ENCODE results near the gene CDK15.
"Not testable (repeated sequence)": the region's sequence is repeated elsewhere in the genome, so short reads cannot be mapped to it uniquely, and the experiment has no call there.

The CDK15 gene

DNA sequence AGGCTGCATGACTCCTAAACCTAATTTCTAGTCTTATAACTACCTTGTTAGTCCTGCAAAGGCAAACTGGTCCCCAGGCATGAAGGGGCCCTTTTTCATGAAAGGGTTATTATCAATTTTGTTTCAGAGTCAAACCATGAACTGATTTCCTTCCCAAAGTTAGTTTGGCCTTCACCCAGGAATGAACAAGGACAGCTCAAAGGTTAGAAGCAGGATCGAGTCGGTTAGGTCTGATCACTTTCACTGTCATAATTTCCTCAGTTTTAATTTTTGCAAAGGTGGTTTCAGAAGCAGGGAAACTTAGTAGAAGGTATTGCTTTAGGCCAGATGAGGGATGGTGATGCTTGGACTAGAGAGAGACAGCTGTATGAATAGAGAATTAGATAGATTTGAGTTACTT is 16.9 kb upstream of the CDK15 start:
- FAIRE-seq, result no peak

DNA sequence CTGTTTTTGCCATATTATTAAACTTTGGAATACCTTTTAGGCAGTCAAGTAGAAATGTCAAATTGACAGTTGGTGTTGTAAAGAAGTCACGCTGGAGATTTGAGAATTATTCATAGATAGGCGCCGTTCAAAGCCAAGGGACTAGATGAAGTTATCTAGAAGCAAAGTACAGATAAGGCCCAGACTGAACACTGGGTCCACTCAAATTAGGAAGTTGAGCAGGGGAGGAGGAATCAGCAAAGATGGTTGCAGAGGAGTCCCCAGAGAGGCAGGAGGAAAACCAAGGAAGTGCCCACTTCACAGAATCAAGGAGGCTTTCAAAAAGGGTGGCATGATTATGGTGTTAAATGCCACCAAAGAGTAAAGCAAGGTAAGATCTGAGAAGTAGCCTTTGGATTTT is 16.0 kb upstream of the CDK15 start:
- DNase-seq (ENCODE audit: low spot score), result no peak
- FAIRE-seq, result no peak

More for the DNA sequence above, 16.9 kb upstream of the CDK15 start:
- DNase-seq (ENCODE audit: low spot score), result no peak

DNA sequence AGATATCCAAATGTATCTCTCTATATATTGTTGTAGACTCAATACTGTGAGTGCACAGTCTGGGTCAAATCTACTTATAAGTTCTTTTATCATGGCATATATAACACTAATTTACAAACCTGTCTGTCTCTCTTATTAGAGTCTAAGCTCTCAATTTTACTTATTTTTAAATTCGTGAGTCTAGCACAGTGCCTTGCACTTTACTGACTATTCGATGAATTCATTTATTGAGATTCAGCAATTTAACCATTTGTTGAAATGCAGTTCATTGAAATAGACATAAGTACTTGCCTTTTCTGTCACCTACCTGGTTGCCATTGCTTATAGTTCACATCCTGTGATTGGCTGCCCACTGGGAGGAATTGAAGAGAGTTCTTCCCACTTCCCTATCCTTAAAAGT is 15.3 kb upstream of the CDK15 start:
- FAIRE-seq, result no peak
- no peak for DNase-seq (ENCODE audit: low spot score)

DNA sequence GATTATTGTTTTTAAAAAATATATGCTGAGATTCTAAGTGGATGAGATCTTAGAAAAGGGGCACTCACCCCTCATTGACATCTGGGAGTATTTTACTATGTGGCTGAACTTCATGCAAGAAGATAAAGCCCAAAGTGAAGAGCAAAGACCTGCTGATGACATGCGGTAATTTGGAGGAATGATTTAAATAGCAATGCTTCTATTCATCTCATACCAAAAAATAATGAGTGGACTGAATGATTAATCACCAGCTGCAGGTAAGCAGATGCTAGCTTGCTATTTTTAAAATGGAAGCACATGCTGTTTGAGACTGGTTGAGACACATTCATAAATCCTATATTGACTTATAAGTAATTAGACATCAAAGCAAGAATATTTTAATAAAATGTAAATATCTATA is 12.7 kb upstream of the CDK15 start:
- FAIRE-seq (no peak), DNase-seq (ENCODE audit: low spot score) (no peak)

DNA sequence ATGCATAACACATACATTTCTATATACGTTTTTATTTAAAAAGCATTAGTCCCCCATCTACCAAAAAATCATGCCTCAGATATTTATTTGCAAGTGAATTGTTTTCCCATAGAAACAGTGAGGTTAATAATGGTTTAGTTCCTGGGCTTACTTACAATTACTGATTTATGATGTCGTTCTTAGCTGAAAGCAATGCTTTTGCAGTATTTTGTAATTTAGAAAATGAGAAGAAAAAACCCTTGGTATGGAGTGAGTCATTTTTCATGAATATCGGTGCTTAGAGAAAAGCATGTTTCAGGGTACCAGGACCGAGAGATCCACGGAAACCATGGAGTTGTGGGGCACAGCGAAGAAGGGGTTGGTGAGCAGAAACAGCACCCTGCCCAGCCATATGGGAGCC is 12.0 kb upstream of the CDK15 start:
- DNase-seq (ENCODE audit: low spot score) (no peak), FAIRE-seq (no peak)

DNA sequence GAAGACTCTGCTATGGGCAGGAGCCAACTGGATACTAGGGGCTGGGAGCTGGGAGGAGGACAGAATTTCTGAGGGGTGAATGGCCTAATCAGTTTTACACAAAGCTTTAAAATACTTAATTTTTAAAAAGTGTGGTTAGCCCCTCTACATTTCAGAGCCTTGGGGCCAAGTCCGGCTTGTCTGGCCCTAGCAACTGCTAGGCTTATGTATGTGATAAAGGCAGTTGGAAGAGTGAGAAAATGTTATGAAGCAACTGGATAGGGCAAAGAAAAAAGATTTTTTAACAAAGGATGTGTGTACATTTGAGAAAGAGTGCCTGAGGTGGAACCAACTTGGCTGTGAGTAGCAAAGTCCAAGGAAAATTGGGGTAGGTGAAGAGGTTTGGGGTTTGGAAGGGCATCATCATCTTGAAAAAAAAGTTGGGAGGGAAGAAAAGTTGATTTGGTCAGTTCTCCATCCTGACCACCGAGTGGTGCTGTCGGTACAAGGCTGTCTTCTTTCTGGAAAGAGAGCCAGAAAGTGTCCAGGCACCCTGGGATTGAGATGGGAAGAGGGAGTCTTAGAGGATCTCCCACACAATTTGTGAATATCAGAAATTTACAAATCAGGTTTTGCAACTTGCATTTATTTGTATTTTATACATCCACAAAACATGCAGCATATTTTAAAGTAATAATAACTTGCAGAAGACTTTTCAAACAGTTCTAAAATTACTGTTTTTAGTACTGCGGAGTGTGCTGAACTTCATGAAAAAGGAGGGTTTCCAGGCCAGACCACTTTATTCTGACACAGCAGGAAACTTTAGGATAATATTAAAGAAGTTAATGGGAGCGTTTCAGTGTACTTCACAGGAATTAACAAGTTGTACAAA is 10.5 kb upstream of the CDK15 start:
- peak; percentile 55 for DNase-seq (ENCODE audit: low spot score)
- FAIRE-seq, result peak; percentile 62

DNA sequence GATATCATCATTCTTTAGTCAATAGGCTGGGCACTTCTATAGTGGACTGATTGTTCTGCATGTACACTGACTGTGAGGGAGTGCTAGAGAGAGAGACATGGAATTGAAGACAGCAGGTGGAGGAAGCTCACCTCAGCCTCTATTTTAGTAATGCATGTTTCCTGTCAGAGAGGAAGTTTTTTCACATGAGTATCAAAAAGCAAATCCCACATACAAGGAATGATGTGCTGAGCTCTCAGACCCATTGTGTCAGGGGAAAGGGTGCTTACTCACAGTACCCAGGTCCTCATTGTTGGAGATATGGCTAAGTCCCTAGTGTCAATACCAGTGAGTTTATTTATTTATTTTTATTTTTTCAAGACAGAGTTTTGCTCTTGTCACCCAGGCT is 9.9 kb upstream of the CDK15 start:
- DNase-seq (ENCODE audit: low spot score) (no peak), FAIRE-seq (no peak)

DNA sequence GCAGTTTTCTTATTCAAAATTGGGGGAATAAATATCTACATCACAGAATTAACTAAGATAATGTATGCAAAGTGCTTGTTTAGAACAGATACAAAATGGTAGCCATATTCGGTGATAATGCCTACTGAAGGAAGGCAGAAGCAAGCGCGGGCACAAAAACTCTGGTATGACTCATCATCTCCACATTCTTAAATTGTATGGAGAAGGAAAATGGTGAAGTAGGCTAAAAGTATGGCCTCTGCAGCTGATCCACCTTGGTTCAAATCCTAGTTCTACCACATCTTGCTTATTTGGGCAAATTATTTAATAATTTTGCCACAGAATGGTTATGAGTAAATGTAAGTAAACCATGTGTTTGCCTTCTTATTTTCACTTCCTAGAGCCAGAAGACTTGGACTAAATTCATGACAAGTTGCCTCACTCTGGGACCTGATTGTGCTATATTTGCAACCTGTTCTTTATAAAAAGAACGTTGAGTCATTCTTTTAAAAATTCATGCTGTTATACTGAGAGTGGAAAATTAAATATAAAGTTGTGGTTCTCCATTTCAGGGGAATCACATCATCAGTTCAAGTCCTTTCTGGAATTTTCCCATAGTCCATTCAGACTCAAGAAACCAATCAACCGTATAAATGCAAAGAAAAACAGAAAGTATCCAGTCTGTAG is 9.0 kb upstream of the CDK15 start:
- DNase-seq (ENCODE audit: low spot score) (peak; percentile 93), FAIRE-seq (no peak)

DNA sequence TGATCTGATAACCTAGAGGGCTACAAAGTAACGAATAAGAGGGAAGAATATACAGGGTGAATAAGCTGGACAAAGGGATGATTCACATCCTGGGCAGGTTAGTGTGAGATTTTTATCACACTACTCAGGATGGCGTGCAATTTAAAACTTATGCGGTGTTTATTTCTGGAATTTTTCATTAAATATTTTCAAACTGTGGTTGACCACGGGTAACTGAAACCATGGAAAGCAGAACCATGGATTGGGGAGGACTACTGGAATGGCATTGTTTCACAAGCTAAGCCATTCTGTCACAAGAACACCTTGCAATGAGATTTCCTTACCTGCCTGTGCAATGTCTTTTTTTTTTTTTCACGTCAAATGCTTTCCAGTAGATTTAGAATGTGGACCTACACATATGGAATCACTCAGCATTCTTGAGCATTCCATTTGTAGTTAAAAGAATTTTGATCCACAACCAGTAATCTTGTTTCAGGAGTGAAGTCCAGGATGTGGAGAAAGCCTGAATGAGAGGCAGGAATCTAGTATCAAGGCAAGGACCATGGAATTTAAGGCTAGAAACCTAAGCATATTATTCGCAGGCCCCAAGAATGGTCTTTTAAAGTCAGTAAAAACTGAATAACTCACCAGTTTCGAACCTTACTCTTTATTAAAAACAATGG is 8.0 kb upstream of the CDK15 start:
- DNase-seq (ENCODE audit: low spot score) (peak; percentile 99), FAIRE-seq (peak; percentile 100)

DNA sequence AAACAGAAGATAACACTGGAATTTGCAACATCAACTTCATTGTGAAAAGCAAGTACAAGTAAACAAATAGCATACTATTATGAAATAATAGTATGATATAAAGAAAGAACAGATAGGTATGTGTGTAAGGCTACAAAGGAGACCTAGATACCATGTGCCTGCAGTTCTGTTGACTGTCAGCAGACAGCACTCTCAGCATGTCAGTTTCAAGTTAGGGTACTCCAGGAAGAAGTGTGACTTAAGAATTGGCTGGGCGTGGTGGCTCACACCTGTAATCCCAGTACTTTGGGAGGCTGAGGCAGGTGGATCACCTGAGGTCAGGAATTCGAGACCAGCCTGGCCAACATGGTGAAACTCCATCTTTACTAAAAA is 7.4 kb upstream of the CDK15 start:
- DNase-seq (ENCODE audit: low spot score), result peak; percentile 77
- FAIRE-seq, result not testable (repeated sequence)

DNA sequence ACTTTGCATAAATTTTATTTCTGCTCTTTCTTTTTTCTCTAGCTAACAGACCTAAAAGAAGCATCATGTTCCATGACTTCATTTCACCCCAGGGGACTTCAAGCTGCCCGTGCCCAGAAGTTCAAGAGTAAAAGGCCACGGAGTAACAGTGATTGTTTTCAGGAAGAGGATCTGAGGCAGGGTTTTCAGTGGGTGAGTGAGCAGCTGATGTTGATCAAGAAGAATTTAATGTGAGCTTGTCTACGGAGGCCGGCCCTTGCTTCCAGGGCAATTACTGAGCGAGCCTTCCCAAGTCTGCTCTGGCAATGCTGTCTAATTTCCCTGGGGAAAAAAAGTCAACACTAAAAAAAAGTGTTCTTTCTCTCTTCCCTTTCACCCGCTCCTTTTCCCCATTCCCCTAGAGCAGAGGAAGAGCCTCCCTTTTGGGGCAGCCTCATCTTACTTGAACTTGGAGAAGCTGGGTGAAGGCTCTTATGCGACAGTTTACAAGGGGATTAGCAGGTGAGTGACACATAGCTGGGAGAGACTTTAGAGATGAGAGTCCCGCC is 1.2 kb downstream of the CDK15 start:
- DNase-seq (ENCODE audit: low spot score) (peak; percentile 60), FAIRE-seq (no peak)

DNA sequence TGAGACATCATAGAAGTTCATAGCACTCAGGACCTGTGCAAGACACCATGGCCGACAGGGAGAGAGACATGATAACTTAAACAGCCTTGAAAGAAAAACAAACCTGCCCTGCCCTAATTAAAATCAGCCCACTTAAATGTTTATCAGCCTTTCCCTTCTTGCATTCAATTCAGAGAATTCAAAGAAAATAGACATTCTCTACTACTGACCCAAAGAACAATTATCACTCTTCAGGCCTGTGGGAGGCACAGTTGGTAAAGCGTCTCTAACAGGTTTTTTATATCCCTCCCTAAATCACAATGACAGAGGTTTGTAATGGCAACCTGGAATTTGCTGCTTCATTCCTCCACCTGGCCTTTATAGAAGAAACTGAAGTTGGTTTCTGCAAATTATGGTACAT is 1.7 kb downstream of the CDK15 start:
- FAIRE-seq (no peak), DNase-seq (ENCODE audit: low spot score) (no peak)

DNA sequence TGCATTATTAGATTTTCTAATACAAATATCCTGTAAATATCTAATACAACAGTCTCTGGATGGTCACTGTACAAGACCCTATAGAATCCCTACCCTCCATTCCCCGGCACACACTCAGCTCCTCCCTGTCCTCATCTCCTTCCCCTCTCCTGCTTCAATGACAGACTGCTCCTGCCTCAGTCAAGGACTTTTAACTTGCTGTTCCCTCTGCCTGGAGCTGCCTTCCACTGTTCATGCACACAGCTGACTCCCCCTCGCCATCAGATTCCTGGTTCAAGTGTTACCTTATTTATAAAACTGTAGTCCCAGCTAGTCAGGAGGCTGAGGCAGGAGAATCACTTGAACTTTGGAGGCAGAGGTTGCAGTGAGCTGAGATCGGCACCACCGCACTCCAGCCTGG is 3.3 kb downstream of the CDK15 start:
- FAIRE-seq, result no peak

DNA sequence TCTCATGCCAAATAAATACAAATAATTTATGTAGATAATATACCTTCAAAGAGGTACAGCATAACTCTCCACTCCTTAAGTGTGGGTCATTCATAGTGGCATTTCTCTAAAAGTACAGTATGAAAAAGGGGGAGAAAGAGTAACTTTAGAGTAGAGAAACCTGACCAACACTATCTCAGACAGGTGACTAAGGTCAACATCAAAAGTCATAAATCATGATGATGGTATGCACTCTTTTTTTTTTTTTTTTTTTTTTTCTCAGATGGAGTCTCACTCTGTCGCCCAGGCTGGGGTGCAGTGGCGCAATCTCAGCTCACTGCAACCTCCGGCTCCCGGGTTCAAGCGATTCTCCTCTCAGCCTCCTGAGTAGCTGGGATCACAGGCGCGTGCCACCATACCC is 4.3 kb downstream of the CDK15 start:
- DNase-seq (ENCODE audit: low spot score); FAIRE-seq: not testable (repeated sequence)

More for the DNA sequence above, 3.3 kb downstream of the CDK15 start:
- DNase-seq (ENCODE audit: low spot score), result no peak

DNA sequence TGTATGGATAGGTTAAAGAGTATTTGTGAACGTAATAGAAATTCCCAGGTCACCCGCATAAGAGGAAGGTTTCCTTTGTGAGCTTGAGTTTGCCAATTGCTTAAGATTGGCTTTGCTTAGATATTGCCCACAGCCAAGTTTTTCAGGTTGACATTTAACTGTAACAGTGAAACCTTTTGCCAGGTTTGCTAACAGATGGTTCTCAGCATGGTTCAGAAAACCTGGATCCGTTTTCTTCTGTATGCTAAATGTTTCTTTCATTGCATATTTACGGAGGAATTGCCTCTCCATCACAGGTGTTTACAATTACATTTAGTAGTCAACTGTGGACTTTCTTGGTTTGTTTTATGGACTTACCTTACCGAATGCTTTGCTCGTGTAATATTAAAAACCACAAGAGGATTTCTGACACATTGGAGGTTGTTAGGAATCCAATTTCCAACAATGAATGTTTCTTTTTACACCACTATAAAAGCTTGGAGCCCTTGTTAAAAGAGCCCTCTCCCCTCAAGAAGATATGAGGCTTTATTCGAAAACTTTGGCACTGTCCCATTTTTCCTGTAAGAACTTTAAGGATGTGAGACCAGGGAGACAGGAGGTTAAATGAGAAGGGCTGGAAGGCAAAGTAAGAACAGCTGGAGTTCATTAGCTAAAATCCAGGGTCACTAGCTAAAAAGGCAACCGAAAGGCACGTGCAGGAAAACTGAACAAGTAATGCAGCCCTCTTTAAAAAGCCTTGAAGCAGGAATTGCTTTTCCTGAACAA is 7.8 kb downstream of the CDK15 start:
- FAIRE-seq (no peak), DNase-seq (ENCODE audit: low spot score) (no peak)

DNA sequence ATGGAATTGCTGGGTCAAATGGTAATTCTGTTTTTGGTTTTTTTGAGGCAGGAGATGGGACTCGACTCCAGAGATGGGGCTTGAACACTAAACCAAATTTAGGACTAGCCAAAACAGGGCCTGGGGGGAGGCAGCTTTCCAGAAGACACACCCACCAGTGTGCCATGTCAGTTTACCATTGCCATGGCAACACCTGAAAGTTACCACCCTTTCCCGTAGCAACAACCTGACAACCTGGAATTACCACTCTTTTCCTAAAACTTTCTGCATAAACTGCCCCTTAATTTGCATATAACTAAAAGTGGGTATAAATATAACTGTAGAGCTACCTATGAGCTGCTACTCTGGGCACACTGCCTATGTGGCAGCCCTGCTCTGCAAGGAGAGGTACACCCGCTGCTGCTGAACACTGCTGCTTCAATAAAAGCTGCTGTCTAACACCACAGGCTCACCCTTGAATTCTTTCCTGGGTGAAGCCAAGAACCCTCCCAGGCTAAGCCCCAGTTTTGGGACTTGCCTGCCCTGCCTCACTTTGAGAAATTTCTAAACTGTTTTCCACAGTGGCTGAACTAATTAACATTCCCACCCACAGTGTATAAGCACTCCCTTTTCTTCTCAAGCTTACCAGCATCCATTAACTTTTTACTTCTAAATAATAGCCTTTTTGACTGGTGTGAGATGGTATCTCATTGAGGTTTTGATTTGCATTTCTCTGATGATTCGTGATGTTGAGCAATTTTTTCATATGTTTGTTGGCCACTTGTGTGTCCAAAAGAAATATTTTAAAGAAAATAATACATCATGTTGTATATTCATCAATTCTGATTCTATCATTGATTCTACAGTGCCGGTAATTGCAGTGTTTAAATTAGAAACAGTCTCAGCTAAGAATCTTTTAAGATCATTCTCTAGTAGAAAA is 10.6 kb downstream of the CDK15 start:
- DNase-seq (ENCODE audit: low spot score), result no peak
- FAIRE-seq, result no peak

DNA sequence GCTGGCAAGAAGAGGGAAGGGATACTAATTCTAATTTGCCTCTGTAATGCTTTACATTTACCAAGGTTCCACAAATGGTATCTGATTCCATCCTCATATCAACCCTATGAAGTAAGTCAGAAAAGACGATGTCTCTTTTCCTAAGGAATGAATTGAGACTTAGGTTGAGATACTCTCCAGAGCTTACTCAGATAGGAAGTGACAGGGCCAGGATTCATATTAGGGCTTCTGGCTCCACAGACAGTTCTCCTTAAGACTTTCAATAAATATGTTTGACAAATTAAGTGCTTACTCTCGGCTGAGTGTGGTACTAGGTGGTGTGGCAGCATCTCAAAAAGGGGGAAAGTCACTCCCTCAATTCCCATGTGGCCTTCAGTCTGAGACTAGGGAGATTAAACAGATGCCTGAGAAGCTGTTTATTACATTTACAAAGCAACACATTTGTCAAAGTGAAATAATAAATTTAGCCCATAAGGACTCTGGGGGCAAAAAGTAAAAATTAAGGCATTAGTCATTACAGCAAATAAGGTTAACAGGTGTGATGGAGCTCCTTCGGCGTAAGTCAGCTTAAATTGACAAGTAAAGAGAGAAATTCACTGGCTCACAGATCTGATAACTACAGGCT is 14.2 kb downstream of the CDK15 start:
- DNase-seq (ENCODE audit: low spot score) (no peak), FAIRE-seq (no peak)

DNA sequence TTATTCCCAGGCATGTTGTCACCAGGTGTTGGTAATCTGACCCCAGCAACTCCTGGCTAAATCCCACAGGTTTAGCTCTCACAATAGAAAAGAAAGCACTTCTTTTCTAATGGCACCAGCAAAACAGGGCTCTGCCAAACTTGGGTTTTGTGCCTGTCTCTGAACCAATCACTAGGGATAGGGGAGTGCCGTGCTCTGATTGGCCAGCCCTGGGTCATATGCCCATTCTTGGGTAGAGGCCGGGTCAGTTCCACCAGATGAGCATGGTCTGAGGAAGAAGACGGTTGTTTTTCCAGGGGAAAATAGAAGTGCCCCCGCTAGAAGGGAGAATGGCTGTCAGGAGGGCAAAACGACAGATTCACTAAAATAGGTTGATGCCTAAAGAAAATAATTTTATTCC is 14.7 kb downstream of the CDK15 start:
- DNase-seq (ENCODE audit: low spot score) (no peak), FAIRE-seq (no peak)

DNA sequence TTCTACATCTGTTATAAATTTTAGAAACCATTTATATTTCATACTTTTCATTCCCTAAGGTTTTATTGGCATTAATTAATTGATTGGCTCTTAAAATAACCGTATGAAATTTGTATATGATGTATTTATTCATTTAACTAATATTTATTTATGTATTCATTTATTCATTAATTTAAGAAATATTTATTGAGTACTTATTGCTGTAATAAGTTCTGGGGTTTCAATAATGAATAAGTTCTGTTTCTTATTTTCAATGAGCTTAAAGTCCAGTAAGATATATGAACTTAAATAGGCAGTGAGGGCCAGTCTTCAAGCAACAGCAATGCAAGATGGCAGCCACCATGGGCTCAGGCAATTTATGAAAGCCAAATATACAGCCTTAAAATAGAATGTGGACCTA is 17.9 kb downstream of the CDK15 start:
- FAIRE-seq, result peak; percentile 37

DNA sequence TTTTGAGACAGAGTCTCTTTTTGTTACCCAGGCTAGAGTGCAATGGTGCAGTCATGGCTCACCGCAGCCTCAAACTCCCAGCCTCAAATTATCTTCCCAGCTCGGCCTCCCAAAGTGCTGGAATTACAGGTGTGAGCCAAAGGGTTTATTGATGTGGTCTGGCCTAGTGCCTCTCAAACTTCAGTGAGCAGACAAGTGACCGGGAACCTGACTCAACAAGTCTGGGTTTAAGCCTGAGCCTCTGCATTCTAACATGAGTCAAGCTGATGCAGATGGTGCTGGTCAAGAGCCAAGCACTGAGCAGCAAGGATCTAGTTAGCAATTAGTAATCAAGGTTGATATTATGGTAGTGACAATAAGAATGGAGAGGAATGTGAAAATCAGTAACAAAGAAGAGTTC is 21.3 kb downstream of the CDK15 start:
- FAIRE-seq, result peak; percentile 82
- peak; percentile 62 for DNase-seq (ENCODE audit: low spot score)

More for the DNA sequence above, 17.9 kb downstream of the CDK15 start:
- DNase-seq (ENCODE audit: low spot score), result no peak
